GM18502 (cell line): ENCODE measurements around the gene NTN5.
A peak's percentile ranks its signal among the peaks of the same experiment; 100 is the strongest.
"Not testable (repeated sequence)": the region's sequence is repeated elsewhere in the genome, so short reads cannot be mapped to it uniquely, and the experiment has no call there.

Experiments used
- ATAC-seq: cut with Tn5 transposase; IDR thresholded peaks from one replicate; pipeline ENCODE4 v1.9.1; 2021; ENCODE audit warnings: mild to moderate bottlenecking; ENCODE audit not compliant: unreplicated experiment, poor library complexity

NTN5 gene

GRCh38 chr19:48633148-48634035, 39.4 kb downstream of the NTN5 start:
- no peak for ATAC-seq

DNA sequence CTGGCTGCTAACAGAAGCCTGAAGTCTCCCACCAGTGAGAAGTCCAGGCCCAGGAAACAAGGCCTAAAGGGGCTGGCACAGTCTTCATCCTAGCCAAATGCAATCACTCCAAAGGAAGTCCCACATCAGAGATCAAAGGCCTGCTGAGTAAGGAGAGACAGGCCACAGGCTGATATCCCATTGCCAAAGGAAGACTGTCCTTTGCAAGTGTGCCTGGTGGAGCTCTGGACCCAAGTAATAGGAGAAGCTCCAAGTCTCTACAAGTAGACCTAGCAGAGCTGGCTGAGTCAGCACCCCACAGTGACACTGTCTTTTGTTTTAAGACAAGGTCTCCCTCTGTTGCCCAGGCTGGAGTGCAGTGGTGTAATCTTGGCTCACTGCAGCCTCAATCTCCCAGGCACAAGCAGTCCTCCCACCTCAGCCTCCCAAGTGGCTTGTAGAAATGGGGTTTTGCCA, 40.1 kb downstream of the NTN5 start:
- no peak for ATAC-seq

DNA sequence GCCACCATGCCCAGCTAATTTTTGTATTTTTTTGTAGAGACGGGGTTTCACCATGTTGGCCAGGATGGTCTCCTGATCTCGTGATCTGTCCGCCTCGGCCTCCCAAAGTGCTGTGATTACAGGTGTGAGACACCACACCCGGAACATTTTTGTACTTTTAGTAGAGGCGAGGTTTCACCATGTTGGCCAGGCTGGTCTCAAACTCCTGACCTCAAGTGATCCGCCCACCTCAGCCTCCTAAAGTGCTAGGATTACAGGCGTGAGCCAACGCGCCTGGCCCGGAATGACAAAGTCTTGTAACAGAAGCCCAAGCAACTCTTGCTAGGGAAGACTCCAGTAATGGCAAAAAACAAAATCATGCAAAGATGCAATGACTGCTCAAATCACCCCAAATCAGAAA, 40.5 kb downstream of the NTN5 start:
- not testable (repeated sequence) for ATAC-seq

DNA sequence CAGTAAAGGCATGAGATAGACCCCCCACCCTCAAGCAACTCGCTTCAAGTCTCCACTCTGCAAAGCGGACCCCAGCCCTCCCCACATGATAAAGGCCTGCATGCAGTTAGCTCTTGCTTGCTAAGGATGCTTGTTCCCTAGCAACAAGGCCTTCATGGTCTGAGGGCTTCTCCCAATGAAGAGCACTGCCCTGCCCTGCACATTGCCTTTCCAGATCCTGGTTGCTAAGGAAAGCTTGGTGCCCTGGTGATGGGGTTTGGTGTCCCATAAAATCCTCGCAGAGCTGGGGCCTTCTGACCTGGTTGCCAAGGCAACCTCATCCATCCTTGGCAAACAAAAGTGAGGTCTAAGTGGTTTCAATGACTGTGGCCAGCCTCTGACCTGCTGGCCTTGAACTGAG, 41.6 kb downstream of the NTN5 start:
- no peak for ATAC-seq

DNA sequence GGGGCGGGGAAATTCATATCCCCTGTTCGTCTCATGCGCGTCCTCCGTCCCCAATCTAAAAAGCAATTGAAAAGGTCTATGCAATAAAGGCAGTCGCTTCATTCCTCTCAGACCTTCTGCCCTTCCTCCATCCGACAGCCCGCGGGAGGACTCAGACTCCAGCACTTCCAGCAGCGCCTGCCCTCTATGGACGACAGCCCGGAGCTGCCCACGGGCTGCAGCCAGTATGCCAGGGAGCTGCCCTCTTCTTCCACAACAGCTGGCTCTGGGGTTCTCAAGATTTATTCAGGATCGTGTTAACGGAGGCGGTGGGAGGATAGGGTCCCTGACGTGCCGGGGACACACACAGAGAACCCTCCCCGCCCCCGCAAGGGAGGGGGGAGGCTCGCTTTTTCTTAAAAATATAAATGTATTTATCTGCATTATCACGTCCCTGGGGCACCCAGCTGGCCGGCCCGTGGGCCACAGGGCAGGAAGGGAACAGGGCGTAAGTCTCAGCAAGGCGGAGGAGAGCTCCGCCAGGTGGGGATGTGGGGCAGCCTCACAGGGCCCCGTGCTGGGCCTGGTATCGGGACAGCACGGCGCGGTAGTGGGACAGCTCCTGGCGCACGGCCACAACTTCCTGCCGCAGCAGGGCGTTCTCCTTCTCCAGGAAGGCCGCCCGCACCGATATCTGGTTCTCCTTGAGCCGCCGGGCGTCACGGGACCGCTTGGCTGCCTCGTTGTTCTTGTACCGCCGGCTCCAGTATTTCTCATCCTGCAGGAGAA, 42.3 kb downstream of the NTN5 start:
- no peak for ATAC-seq

GRCh38 chr19:48629599-48630295, 43.1 kb downstream of the NTN5 start:
- ATAC-seq: no peak

DNA sequence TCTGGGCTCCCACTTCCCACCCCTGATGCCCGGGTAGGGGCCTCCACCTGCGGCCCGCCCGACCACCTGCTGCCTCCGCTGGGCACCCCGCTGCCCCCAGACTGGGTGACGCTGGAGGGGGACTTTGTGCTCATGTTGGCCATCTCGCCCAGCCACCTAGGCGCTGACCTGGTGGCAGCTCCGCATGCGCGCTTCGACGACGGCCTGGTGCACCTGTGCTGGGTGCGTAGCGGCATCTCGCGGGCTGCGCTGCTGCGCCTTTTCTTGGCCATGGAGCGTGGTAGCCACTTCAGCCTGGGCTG, 43.6 kb downstream of the NTN5 start:
- ATAC-seq: no peak

DNA sequence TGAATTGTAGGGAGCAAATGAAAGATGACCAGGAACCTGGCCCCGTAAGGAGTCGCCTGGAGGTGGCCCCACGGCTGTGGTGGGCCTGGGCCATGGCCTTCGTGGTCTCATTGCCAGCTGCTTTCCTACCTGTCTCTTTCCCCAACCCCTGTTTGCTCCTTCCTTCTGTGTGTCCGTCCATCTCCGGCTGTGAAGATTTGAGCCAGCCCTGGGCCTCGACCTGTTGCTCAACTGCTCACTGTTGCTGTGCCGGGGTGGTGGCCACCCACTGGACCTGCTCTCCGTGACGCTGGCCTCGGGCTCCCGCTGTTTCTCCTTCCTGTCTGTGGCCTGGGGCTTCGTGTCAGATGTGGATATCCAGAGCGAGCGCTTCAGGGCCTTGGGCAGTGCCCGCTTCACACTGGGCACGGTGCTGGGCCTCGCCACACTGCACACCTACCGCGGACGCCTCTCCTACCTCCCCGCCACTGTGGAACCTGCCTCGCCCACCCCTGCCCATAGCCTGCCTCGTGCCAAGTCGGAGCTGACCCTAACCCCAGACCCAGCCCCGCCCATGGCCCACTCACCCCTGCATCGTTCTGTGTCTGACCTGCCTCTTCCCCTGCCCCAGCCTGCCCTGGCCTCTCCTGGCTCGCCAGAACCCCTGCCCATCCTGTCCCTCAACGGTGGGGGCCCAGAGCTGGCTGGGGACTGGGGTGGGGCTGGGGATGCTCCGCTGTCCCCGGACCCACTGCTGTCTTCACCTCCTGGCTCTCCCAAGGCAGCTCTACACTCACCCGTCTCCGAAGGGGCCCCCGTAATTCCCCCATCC, 44.1 kb downstream of the NTN5 start:
- no peak for ATAC-seq

DNA sequence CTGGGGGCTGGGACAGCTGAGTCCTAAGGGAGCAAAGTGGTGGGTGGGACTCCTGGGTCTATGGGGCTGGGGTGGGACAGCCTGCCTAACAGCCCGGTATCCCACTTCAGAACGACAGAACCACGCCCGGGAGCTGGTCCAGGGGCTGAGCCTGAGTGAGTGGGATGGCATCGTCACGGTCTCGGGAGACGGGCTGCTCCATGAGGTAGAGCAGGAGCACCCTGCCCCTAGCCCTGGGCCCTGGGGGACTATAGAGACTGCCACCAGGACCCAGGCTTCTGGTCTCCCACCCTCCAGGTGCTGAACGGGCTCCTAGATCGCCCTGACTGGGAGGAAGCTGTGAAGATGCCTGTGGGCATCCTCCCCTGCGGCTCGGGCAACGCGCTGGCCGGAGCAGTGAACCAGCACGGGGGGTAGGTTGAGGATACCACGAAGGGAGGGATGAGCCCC, 44.9 kb downstream of the NTN5 start:
- ATAC-seq: no peak

- no peak for ATAC-seq
Observed at GRCh38 chr19:48627201-48627864, 45.5 kb downstream of the NTN5 start.

DNA sequence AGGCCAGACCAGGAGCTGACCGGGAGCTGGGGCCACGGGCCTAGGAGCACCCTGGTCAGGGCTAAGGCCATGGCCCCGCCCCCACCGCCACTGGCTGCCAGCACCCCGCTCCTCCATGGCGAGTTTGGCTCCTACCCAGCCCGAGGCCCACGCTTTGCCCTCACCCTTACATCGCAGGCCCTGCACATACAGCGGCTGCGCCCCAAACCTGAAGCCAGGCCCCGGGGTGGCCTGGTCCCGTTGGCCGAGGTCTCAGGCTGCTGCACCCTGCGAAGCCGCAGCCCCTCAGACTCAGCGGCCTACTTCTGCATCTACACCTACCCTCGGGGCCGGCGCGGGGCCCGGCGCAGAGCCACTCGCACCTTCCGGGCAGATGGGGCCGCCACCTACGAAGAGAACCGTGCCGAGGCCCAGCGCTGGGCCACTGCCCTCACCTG, 46.9 kb downstream of the NTN5 start:
- ATAC-seq: no peak

GRCh38 chr19:48624791-48625723, 47.8 kb downstream of the NTN5 start:
- ATAC-seq: no peak

GRCh38 chr19:48624067-48624594, 48.7 kb downstream of the NTN5 start:
- ATAC-seq: peak; percentile 61

- ATAC-seq: no peak
Observed at GRCh38 chr19:48623556-48624066, 49.2 kb downstream of the NTN5 start.

DNA sequence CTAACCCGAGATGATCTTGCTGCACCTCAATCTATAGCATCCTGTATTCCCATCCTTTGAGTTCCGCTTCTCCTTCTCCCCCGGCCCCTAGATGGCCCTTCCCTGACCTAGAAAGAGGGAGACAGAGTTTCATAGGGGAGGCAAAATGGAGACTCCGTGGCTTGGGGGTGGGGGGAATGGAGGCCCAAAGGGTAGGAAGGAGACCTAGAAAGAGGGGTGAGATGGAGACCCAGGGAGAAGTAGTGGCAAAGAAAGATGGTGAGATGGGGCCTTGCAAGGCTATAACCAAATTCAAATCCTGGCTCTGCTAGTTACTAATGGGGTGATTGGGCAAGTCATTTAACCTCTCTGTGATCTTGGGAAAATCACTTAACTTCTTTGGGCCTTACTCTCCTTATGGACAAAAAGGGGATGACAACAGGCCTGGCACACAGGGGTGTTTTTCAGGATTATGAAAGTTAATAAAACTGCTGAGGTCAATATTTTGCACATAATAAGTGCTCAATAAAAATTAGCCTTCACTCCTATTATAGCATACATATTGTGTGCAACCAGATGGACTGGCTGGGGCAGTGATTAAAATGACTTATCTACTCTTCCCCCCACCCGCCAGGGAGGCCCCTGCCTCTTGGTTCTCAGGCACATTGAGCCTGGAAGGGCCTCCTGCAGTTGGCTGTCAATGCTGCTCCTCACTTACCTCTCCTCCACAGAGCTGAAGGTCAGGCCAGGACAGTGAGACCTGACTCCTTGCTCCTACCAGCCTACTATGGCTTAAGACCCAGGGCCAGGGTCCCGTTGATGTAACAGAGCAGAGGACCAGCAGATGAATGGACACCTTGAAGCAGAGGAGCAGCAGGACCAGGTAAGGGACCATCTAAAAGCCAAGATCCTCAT, 52.9 kb downstream of the NTN5 start:
- ATAC-seq: no peak

DNA sequence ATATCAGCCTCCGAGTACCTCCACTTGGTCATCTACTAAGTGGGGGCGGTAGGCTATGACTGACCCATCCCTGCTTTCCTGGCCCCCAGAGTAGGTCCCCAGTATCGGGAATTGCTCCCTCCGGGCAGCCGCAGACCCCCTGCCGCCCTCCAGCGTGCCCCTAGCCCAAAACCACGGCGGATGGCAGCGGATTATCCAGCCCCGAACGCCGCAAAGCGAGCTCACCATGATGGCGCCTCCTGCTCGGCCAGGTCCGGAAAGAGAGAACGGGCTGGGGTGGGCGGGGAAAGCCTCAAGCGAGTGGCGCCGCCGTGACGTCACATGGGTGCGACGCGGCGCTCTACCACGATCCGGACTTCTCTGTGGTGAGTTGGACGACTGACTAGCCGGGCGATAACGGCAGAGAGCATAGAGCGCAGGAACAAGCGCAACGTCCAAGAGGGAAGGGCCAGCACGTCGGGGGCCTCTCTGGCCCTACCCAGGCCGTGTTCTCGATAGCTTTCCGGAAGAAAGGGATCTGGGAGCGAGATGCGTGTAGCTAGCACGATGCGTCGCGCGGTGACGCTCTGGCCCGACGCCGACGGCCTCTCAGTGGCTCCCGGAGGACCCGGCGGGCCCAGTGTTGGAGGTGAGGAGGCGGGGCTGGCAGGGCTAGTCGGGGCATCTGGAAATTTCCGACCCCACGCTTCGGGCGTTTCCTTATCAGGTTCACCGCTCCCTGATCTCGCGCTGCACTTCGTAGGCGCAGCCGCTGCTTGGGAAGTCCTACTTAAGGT, 53.7 kb downstream of the NTN5 start, which contains the start of the genes RPL18 and SPHK2:
Gene RPL18, minus strand, starts transcription at position 263 of the 776 bp plus-strand sequence. Its CDS starts 35 bp downstream, at position 228.
Gene SPHK2, plus strand, starts transcription at position 591 of the 776 bp plus-strand sequence. CDS start 1,009 bp downstream, outside the sequence.
- ATAC-seq: peak; percentile 80
